Measurements from ENCODE around the gene ATG10.

Gene ATG10

DNA sequence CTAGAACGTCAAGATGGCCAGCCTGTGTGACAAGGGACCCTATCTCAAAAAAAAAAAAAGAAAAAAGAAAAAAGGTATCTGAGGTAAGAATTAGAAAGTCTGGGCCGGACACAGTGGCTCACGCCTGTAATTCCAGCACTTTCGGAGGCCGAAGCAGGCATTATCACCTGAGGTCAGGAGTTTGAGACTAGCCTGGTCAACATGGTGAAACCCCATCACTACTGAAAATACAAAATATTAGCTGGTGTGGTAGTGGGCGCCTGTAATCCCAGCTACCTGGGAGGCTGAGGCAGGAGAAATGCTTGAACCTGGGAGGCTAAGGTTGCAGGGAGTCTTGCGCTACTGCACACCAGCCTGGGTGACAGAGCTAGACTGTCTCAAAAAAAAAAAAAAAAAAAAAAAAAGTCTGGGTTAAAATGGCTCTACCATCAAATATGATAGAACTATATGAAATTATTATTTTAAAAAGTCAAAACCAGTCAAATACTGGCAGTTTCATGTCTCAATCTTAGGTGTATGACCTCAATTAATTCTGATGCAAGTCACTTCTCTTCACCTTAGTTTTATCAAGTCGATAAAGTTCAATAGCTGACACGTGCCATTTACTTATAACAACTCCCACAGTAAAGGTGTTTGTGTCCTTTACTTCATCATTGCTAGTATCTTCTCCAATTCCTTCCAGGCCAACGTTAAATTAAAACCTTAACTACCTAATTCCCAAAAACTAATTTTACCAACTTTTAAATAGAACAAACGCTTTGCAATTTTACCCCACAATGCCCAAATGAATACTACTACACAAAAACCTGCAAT, 305.2 kb downstream of the ATG10 start:
- no peak for DNase-seq (ENCODE audit: low read depth)

- DNase-seq (ENCODE audit: low read depth), result no peak
Measured at GRCh38 chr5:82277613-82277986, 305.8 kb downstream of the ATG10 start.

DNA sequence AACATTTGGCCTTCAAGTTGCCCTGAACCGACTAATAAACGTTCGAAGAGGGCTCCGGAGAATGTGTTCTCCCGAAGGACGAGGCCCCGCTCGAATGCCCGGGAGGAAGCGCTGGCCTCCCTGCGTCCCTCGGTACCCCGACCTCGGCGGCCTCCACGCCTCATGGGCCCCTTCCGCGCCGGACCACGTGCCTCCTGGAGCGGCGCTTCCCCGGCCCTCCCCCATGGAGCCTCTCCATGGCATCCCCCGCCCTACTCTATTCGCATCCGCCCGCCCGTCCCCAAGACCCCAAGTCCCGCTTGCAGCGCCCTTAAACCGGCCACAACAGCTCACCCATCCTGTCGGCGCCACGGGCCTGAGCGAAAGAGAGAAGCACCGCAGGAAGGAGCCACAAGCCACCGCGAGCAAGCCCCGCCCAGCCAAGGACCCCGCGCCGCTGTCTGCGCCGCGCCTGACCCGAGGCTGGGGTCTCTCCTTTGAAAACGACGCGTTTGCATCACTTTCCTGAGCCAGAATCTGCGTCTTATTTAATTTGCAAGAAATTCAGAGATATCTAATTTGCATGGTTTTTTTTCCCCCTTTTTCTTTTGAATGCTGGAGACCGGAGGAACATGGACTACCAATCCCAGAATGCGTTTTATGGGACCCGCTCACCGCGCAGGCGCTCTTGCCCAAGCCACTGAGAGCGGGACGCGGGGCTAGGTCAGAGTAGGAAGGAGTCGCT, 306.3 kb downstream of the ATG10 start, which contains the start of gene RPS23:
TSS of gene RPS23 (minus strand) at position 368 of the 724 bp plus-strand sequence. CDS start at position 337, 31 bp downstream.
- DNase-seq (ENCODE audit: low read depth), result peak; percentile 88

DNA sequence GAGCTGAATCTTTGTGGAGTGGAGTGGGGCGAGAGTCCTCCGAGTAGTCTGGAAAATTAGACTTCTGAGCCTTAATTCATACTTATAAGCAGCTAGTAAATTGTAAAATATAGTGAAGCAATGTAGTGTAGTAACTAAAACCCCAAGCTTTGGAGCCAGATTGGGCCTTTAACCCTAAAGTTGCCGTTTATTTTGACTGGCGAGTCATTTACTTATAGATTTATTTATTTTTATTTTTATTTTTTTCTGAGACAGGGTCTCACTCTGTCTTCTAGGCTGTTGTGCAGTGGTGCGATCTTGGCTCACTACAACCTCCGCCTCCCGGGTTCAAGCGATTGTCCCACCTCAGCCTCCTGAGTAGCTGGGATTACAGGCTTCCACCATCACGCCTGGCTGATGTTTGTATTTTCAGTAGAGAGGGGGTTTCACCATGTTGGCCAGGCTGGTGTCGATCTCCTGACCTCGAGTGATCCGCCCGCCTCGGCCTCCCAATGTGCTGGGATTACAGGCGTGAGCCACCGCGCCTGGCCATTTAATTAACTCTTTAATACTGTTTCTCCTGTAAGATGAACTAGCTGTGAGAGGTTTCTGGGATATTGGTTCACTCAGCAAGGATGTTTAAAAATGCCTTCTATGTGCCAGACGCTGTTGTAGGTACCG, 307.0 kb downstream of the ATG10 start:
- no peak for DNase-seq (ENCODE audit: low read depth)

GRCh38 chr5:82283893-82284292, 312.1 kb downstream of the ATG10 start:
- no peak for DNase-seq (ENCODE audit: low read depth)

- no peak for DNase-seq (ENCODE audit: low read depth)
Measured at GRCh38 chr5:82285206-82285605, 313.4 kb downstream of the ATG10 start.

GRCh38 chr5:82287625-82288024, 315.8 kb downstream of the ATG10 start:
- no peak for DNase-seq (ENCODE audit: low read depth)

DNA sequence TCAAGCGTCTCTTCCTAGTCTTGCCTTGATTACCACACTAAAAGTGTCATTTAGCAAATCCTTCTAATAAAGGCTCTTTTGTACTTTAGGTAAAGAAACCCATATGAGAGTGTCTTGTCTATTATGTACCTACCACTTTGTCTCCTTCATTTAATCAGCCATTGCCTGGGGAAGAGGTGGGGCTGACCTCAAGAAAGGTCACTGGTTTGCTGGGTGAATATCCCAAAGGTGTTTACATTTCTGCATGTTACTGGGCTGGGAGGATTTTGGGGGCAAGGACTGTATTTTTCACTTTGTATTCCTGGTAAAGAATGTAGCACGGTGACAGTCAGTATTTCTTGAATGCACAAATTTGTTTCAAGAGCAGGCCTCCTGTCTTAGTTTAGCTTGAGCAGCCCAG, 318.2 kb downstream of the ATG10 start:
- DNase-seq (ENCODE audit: low read depth), result no peak

GRCh38 chr5:82290908-82291307, 319.1 kb downstream of the ATG10 start:
- no peak for DNase-seq (ENCODE audit: low read depth)

DNA sequence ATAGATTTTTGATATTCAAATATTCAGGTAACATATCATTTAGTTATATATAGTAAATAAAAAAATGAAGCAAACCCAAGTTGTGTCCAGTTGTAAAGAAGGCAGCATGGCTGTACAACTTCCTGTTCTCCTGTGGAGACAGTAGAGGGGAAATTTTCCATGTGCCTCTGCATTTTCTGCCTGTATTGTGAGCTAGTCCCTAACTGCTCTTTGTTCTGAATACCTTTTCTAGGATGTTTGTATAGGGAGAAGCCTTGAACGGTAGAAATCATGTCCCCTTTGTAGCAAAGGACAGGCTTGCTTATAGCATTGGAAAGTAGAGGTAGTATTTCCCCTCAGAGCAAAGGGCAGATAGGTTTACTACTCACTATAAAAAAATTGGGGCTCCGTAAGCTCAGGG, 319.6 kb downstream of the ATG10 start:
- no peak for DNase-seq (ENCODE audit: low read depth)

DNA sequence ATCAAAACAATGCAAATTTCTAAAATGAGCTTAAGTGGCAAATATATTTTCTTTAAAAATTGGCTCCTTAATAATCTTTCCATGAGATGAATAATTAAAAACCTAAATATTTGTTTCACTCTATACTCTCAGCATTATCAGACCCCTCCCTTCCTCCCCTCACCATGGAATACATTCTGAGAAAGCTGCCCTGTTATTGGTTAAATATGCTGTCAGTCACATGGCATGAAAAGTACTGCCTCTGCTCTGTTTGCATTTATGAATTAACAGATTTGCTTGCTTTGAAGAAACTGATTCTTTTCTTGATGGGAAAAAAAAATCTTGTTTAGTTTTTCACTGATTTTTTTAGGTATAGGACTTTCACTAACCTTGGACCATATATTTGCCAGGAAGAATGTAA, 323.3 kb downstream of the ATG10 start:
- DNase-seq (ENCODE audit: low read depth), result no peak

GRCh38 chr5:82295959-82296531, 324.2 kb downstream of the ATG10 start:
- no peak for DNase-seq (ENCODE audit: low read depth)

GRCh38 chr5:82296929-82297328, 325.1 kb downstream of the ATG10 start:
- no peak for DNase-seq (ENCODE audit: low read depth)

GRCh38 chr5:82297711-82298110, 325.9 kb downstream of the ATG10 start:
- no peak for DNase-seq (ENCODE audit: low read depth)

- no peak for DNase-seq (ENCODE audit: low read depth)
Measured at GRCh38 chr5:82298668-82299067, 326.8 kb downstream of the ATG10 start.

- DNase-seq (ENCODE audit: low read depth), result no peak
Measured at GRCh38 chr5:82301190-82301589, 329.4 kb downstream of the ATG10 start.
